Activated CD4-positive, CD25-positive, alpha-beta regulatory T cell treated with anti-CD3 and anti-CD28 coated beads, Interleukin-2, amount 50 U/mL, for 72 hours (primary cell): Measurements from ENCODE around the gene SLC9A1.

Experiments
- DNase-seq: peaks from one replicate; pipeline ENCODE4 v3.0.0; 2021

SLC9A1 gene

GRCh38 chr1:27101696-27102095 is 53.2 kb downstream of the SLC9A1 start:
- DNase-seq = no peak

- DNase-seq = no peak
Measured at GRCh38 chr1:27101054-27101491, 53.9 kb downstream of the SLC9A1 start.

- no peak for DNase-seq
Measured at GRCh38 chr1:27100335-27101053, 54.4 kb downstream of the SLC9A1 start.

- no peak for DNase-seq
Measured at GRCh38 chr1:27099587-27100334, 55.2 kb downstream of the SLC9A1 start.

GRCh38 chr1:27099135-27099586 is 55.8 kb downstream of the SLC9A1 start:
- DNase-seq = no peak

- DNase-seq = no peak
Measured at GRCh38 chr1:27098431-27099134, 56.3 kb downstream of the SLC9A1 start.

- DNase-seq = peak; percentile 77
Measured at GRCh38 chr1:27097484-27097917, 57.4 kb downstream of the SLC9A1 start.

GRCh38 chr1:27095576-27095975 is 59.3 kb downstream of the SLC9A1 start:
- no peak for DNase-seq

- no peak for DNase-seq
Measured at GRCh38 chr1:27092888-27093287, 62.0 kb downstream of the SLC9A1 start.

- DNase-seq = no peak
Measured at GRCh38 chr1:27090911-27091310, 64.0 kb downstream of the SLC9A1 start.

- DNase-seq = no peak
Measured at GRCh38 chr1:27087371-27088220, 67.3 kb downstream of the SLC9A1 start.

GRCh38 chr1:27086628-27087027 is 68.3 kb downstream of the SLC9A1 start:
- no peak for DNase-seq

GRCh38 chr1:27086026-27086425 is 68.9 kb downstream of the SLC9A1 start:
- no peak for DNase-seq

- DNase-seq = no peak
Measured at GRCh38 chr1:27084107-27084506, 70.8 kb downstream of the SLC9A1 start.

- DNase-seq = no peak
Measured at GRCh38 chr1:27077968-27078367, 77.0 kb downstream of the SLC9A1 start.

- DNase-seq = no peak
Measured at GRCh38 chr1:27076803-27077202, 78.1 kb downstream of the SLC9A1 start.

GRCh38 chr1:27074175-27074780 is 80.6 kb downstream of the SLC9A1 start:
- no peak for DNase-seq

GRCh38 chr1:27071049-27071416 is 83.9 kb downstream of the SLC9A1 start:
- no peak for DNase-seq

- no peak for DNase-seq
Measured at GRCh38 chr1:27070390-27071048, 84.4 kb downstream of the SLC9A1 start.

- no peak for DNase-seq
Measured at GRCh38 chr1:27068922-27069321, 86.0 kb downstream of the SLC9A1 start.

- no peak for DNase-seq
Measured at GRCh38 chr1:27065999-27066630, 88.8 kb downstream of the SLC9A1 start.
